K562 (cell line): Measurements from ENCODE around the gene LPAR5.

ENCODE experiments used
- BACH1 ChIP-seq: fragments of 200-800 bp; sonication (Bioruptor generic); IDR thresholded peaks from 2 replicates; pipeline ENCODE4 v1.6.1; 2016; ENCODE audit warnings: missing genetic modification characterization, missing compliant biosample characterization
- CHD2 ChIP-seq: IDR thresholded peaks from 2 replicates; pipeline ENCODE4 v1.6.1; 2011; ENCODE audit warnings: low read depth, low read length
- CTCF ChIP-seq, 3 experiments: IDR thresholded peaks in 2 of 3; conservative IDR thresholded peaks in 1 of 3; 2 replicates each; pipeline ENCODE4 v1.5.1; 2011 to 2012; ENCODE audit warnings: low read length in 3 of 3, mild to moderate bottlenecking in 3 of 3, control low read depth in 2 of 3, improper control_type of control experiment in 1 of 3, inconsistent platforms in 1 of 3, low read depth in 1 of 3, mixed read lengths in 1 of 3, moderate library complexity in 1 of 3; ENCODE audit not compliant: insufficient read depth in 2 of 3
- ZNF24 ChIP-seq: fragments of 450-650 bp; IDR thresholded peaks from 2 replicates; pipeline ENCODE4 v1.6.1; 2016
- ZZZ3 ChIP-seq: fragments of 450-650 bp; IDR thresholded peaks from 2 replicates; pipeline ENCODE4 v1.6.1; 2016; ENCODE audit warnings: antibody characterized with exemption, mild to moderate bottlenecking, moderate library complexity

GRCh38 chr12:6644257-6644596 lies 8.5 kb upstream of the LPAR5 start:
- TF ChIP-seq BACH1 (tag), result no peak
- TF ChIP-seq CTCF (IDR thresholded peaks at IDR 0.05 in 2 of 3, conservative IDR thresholded peaks at IDR 0.05 in 1 of 3; ENCODE audit: insufficient read depth in 2 of 3, low read depth in 1 of 3, low read length in 3 of 3), result no peak
- TF ChIP-seq CHD2, result no peak
- no peak for TF ChIP-seq ZZZ3
- TF ChIP-seq ZNF24, result no peak
